H9 (cell line): Measurements from ENCODE around the gene SLC35B4. TPM values are rescaled to one million over a fixed set of nuclear protein-coding genes. Genes with fewer than 3 reads are reported as not detected.

Experiments
- DNase-seq: peaks from one replicate; pipeline ENCODE4 v3.0.0-alpha.2; 2017
- H2AFZ ChIP-seq: one replicate; pipeline ENCODE4 v1.6.1; 2013; ENCODE audit warnings: mild to moderate bottlenecking, low read length, control low read depth, moderate library complexity
- H2AK5ac ChIP-seq: 2 replicates; pipeline ENCODE4 v1.6.1; 2013; ENCODE audit warnings: low read length, control low read depth, mixed read lengths; ENCODE audit not compliant: insufficient read length
- H2BK120ac ChIP-seq: one replicate; pipeline ENCODE4 v1.6.1; 2013; ENCODE audit warnings: low read depth, mild to moderate bottlenecking, low read length, control low read depth, inconsistent platforms; ENCODE audit not compliant: poor library complexity, severe bottlenecking
- H2BK12ac ChIP-seq: 2 replicates; pipeline ENCODE4 v1.6.1; 2013; ENCODE audit warnings: low read length, control low read depth, mixed read lengths, low read depth; ENCODE audit not compliant: insufficient read length
- H2BK15ac ChIP-seq: 2 replicates; pipeline ENCODE4 v1.6.1; 2013; ENCODE audit warnings: low read depth, low read length, control low read depth
- H2BK20ac ChIP-seq: one replicate; pipeline ENCODE4 v1.6.1; 2013; ENCODE audit warnings: low read depth, mild to moderate bottlenecking, low read length, control low read depth, inconsistent platforms; ENCODE audit not compliant: poor library complexity, severe bottlenecking
- H2BK5ac ChIP-seq: 2 replicates; pipeline ENCODE4 v1.6.1; 2013; ENCODE audit warnings: low read length, control low read depth, mixed read lengths; ENCODE audit not compliant: insufficient read length
- H3K14ac ChIP-seq: 2 replicates; pipeline ENCODE4 v1.6.1; 2013; ENCODE audit warnings: low read length, control low read depth; ENCODE audit not compliant: insufficient read depth
- H3K18ac ChIP-seq: 2 replicates; pipeline ENCODE4 v1.6.1; 2013; ENCODE audit warnings: low read depth, mild to moderate bottlenecking, mixed read lengths, low read length, control low read depth; ENCODE audit not compliant: insufficient read length
- H3K23ac ChIP-seq: 2 replicates; pipeline ENCODE4 v1.6.1; 2013; ENCODE audit warnings: low read length, control low read depth, mixed read lengths, low read depth; ENCODE audit not compliant: insufficient read length
- H3K23me2 ChIP-seq: 2 replicates; pipeline ENCODE4 v1.6.1; 2013; ENCODE audit warnings: low read depth, mild to moderate bottlenecking, mixed read lengths, low read length, control low read depth; ENCODE audit not compliant: insufficient read length, poor library complexity, severe bottlenecking
- H3K27ac ChIP-seq: 2 replicates; pipeline ENCODE4 v1.5.1; 2013; ENCODE audit warnings: low read length, control low read depth, mixed read lengths, low read depth; ENCODE audit not compliant: insufficient read length
- H3K27me3 ChIP-seq: 2 replicates; pipeline ENCODE4 v1.6.1; 2013; ENCODE audit warnings: low read length, control low read depth, inconsistent platforms; ENCODE audit not compliant: insufficient read depth
- H3K4ac ChIP-seq: 2 replicates; pipeline ENCODE4 v1.6.1; 2013; ENCODE audit warnings: low read depth, mild to moderate bottlenecking, control low read depth, inconsistent platforms, low read length, moderate library complexity
- H3K4me1 ChIP-seq: 2 replicates; pipeline ENCODE4 v1.6.1; 2013; ENCODE audit warnings: low read length, control low read depth, inconsistent platforms; ENCODE audit not compliant: insufficient read depth
- H3K4me2 ChIP-seq: 2 replicates; pipeline ENCODE4 v1.6.1; 2013; ENCODE audit warnings: low read length, control low read depth, mixed read lengths; ENCODE audit not compliant: insufficient read length, insufficient read depth
- H3K56ac ChIP-seq: 2 replicates; pipeline ENCODE4 v1.6.1; 2013; ENCODE audit warnings: low read depth, mild to moderate bottlenecking, mixed read lengths, low read length, control low read depth; ENCODE audit not compliant: insufficient read length
- H3K79me1 ChIP-seq: 2 replicates; pipeline ENCODE4 v1.6.1; 2013; ENCODE audit warnings: low read depth, mild to moderate bottlenecking, moderate library complexity, low read length, control low read depth, inconsistent platforms; ENCODE audit not compliant: insufficient read depth, poor library complexity, severe bottlenecking
- H3K79me2 ChIP-seq: 2 replicates; pipeline ENCODE4 v1.6.1; 2013; ENCODE audit warnings: low read length, control low read depth, inconsistent platforms; ENCODE audit not compliant: insufficient read depth
- H3K9ac ChIP-seq: 2 replicates; pipeline ENCODE4 v1.6.1; 2013; ENCODE audit warnings: low read length, control low read depth, mixed read lengths; ENCODE audit not compliant: insufficient read length; ENCODE audit errors: extremely low read depth
- H3K9me3 ChIP-seq: one replicate; pipeline ENCODE4 v1.6.1; 2013; ENCODE audit warnings: low read depth, low read length, inconsistent platforms; ENCODE audit not compliant: control insufficient read depth
- H3T11ph ChIP-seq: one replicate; pipeline ENCODE4 v1.6.1; 2013; ENCODE audit warnings: mild to moderate bottlenecking, low read length, control low read depth, inconsistent platforms
- H4K20me1 ChIP-seq: one replicate; pipeline ENCODE4 v1.6.1; 2013; ENCODE audit not compliant: control insufficient read depth, insufficient read length, insufficient read depth
- H4K5ac ChIP-seq: 2 replicates; pipeline ENCODE4 v1.6.1; 2013; ENCODE audit warnings: low read depth, mild to moderate bottlenecking, mixed read lengths, low read length, control low read depth; ENCODE audit not compliant: insufficient read length
- H4K8ac ChIP-seq: replicated peaks from 2 replicates; pipeline ENCODE4 v1.6.1; 2013; ENCODE audit warnings: low read length, control low read depth, mixed read lengths, low read depth; ENCODE audit not compliant: insufficient read length
- H4K91ac ChIP-seq: 2 replicates; pipeline ENCODE4 v1.6.1; 2013; ENCODE audit warnings: low read depth, mild to moderate bottlenecking, moderate library complexity, mixed read lengths, low read length, control low read depth; ENCODE audit not compliant: insufficient read length
- H3K27ac Mint-ChIP-seq, 3 experiments: 2 replicates in 2 of 3; 3 replicates in 1 of 3; pipeline ENCODE4 v1.8.0; 2020 to 2021; ENCODE audit warnings: mixed read lengths in 3 of 3, mild to moderate bottlenecking in 1 of 3, moderate library complexity in 1 of 3
- H3K27me3 Mint-ChIP-seq: 2 replicates; pipeline ENCODE4 v1.8.0; 2021; ENCODE audit warnings: low read depth, mild to moderate bottlenecking, moderate library complexity, mixed read lengths
- H3K36me3 Mint-ChIP-seq, 3 experiments: 2 replicates in 2 of 3; 3 replicates in 1 of 3; pipeline ENCODE4 v1.8.0; 2020 to 2021; ENCODE audit warnings: low read depth in 3 of 3, mixed read lengths in 3 of 3; ENCODE audit not compliant: insufficient read depth in 1 of 3
- H3K4me1 Mint-ChIP-seq, 2 experiments: 2 replicates each; pipeline ENCODE4 v1.8.0; 2020; ENCODE audit warnings: mixed read lengths in 2 of 2
- H3K4me3 Mint-ChIP-seq, 2 experiments: 2 replicates in 1 of 2; 3 replicates in 1 of 2; pipeline ENCODE4 v1.8.0; 2020 to 2021; ENCODE audit warnings: mild to moderate bottlenecking in 2 of 2, mixed read lengths in 2 of 2, moderate library complexity in 1 of 2
- H3K9me3 Mint-ChIP-seq, 2 experiments: 2 replicates in 1 of 2; 3 replicates in 1 of 2; pipeline ENCODE4 v1.8.0; 2020; ENCODE audit warnings: mild to moderate bottlenecking in 2 of 2, mixed read lengths in 2 of 2, moderate library complexity in 1 of 2
- WGBS: extraction: QIAGEN DNeasy Blood & Tissue Kit; methylation state at CpG from one replicate; pipeline ENCODE4 v1.1.7; 2013; ENCODE audit warnings: missing lambda C conversion rate, low lambda C conversion rate, mixed read lengths; ENCODE audit not compliant: insufficient read length; ENCODE audit errors: extremely low coverage; 5-methylcytosine and 5-hydroxymethylcytosine counted together
- total RNA-seq: library from RNA; stranded (reverse); gene quantifications from 2 replicates; pipeline ENCODE4 v1.2.1, GENCODE V29; 2021
- TF ChIP-seq, protein P1 (sequence below): fragments of 200-600 bp; sonication (generic); conservative IDR thresholded peaks from 3 replicates; pipeline ENCODE4 v1.8.0; 2021; ENCODE audit warnings: antibody characterized with exemption, mild to moderate bottlenecking

SLC35B4 gene
- total RNA-seq, 1 experiment from 2014 or later = 33.4 TPM

DNA sequence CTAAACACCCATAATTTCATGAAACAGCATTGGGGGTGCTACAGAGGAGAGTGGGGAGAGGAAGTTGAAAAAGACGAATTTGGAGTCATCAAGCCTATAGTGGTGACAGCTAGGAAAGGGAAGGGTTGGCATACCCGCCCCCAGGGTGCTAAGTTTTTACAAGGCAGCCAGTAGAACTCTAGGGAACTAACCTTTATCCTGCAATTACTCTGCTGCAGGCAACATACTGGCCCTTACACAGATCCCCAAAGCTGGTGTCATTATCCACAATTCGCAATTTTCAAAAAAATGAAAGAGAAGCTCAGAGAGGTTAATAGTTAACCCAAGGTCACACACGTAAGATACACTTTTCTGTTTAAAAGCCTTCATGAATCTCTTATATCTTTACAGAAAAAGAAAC, 14.2 kb upstream of the SLC35B4 start:
- Histone ChIP-seq H4K8ac (no peak overlapping the region), H4K91ac (no peak overlapping the region), H3K27me3 (no peaks in the 10 kb centered on the region), H2BK20ac (no peak overlapping the region), H3K9ac (no peak overlapping the region), H3K79me1 (no peaks in the 10 kb centered on the region), H3K9me3 (no peaks in the 10 kb centered on the region), H2BK12ac (no peak overlapping the region), H3K79me2 (no peaks in the 10 kb centered on the region; the same call in 1 of the 2 replicates), H3K56ac (no peak overlapping the region), H4K20me1 (no peaks in the 10 kb centered on the region), H3K4me2 (no peak overlapping the region), H2AFZ (no peak overlapping the region), H2BK5ac (no peak overlapping the region), H2BK120ac (no peak overlapping the region), H3T11ph (no peak overlapping the region), H2AK5ac (no peak overlapping the region), H2BK15ac (no peak overlapping the region), H3K18ac (no peak overlapping the region), H3K4me1 (no peaks in the 10 kb centered on the region), H3K23me2 (no peaks in the 10 kb centered on the region), H3K14ac (no peak overlapping the region), H4K5ac (no peak overlapping the region), H3K27ac (no peak overlapping the region), H3K23ac (no peak overlapping the region), H3K4ac (no peak overlapping the region)
- Mint-ChIP-seq H3K4me3 (no peak overlapping the region), H3K27ac (no peak overlapping the region), H3K4me1 (no peaks in the 10 kb centered on the region), H3K27me3 (peaks cover 5% of the 10 kb centered on the region), H3K36me3 (no peaks in the 10 kb centered on the region; a peak in 1 of 7 replicates), H3K9me3 (peaks cover 0 to 3% of the 10 kb centered on the region in 2 experiments; a peak in 2 of 5 replicates)
- TF ChIP-seq, protein P1, sequence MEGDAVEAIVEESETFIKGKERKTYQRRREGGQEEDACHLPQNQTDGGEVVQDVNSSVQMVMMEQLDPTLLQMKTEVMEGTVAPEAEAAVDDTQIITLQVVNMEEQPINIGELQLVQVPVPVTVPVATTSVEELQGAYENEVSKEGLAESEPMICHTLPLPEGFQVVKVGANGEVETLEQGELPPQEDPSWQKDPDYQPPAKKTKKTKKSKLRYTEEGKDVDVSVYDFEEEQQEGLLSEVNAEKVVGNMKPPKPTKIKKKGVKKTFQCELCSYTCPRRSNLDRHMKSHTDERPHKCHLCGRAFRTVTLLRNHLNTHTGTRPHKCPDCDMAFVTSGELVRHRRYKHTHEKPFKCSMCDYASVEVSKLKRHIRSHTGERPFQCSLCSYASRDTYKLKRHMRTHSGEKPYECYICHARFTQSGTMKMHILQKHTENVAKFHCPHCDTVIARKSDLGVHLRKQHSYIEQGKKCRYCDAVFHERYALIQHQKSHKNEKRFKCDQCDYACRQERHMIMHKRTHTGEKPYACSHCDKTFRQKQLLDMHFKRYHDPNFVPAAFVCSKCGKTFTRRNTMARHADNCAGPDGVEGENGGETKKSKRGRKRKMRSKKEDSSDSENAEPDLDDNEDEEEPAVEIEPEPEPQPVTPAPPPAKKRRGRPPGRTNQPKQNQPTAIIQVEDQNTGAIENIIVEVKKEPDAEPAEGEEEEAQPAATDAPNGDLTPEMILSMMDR = no peak
- no peak for DNase-seq
- no CpG with 5 or more reads among the region's 4 CpGs for WGBS
